Stimulated activated CD4-positive, alpha-beta T cell treated with anti-CD3 and anti-CD28 coated beads, Interleukin-4, amount 100 ng/mL, for 48 hours (primary cell): ENCODE measurements around the gene DENND4B.

Source experiments
- DNase-seq, 2 donors: peaks; one replicate each; pipeline ENCODE4 v3.0.0-alpha.2; 2020; ENCODE audit warnings: low read depth in 2 of 2

DENND4B gene

GRCh38 chr1:153968408-153968807 lies 21.9 kb upstream of the DENND4B start:
- DNase-seq = no peak

- no peak for DNase-seq
Observed at GRCh38 chr1:153968000-153968363, 21.5 kb upstream of the DENND4B start.

- DNase-seq = peak; percentile 65 to 80
Observed at GRCh38 chr1:153967107-153967999, 20.8 kb upstream of the DENND4B start, which contains the start of gene CREB3L4. Gene CREB3L4, plus strand, starts transcription at chr1:153967902. Its CDS starts 624 bp downstream, at chr1:153968526.

- DNase-seq = no peak
Observed at GRCh38 chr1:153963850-153964331, 17.4 kb upstream of the DENND4B start.

- peak; percentile 95 to 97 for DNase-seq
Observed at GRCh38 chr1:153963030-153963849, 16.7 kb upstream of the DENND4B start, which contains the start of gene SLC39A1. Gene SLC39A1, minus strand, starts transcription at chr1:153963537. Its CDS starts 822 bp downstream, at chr1:153962715.

- DNase-seq = no peak
Observed at GRCh38 chr1:153962088-153963029, 15.8 kb upstream of the DENND4B start.

GRCh38 chr1:153961421-153961820 lies 14.9 kb upstream of the DENND4B start:
- no peak for DNase-seq

- DNase-seq = no peak
Observed at GRCh38 chr1:153960206-153960605, 13.7 kb upstream of the DENND4B start.

GRCh38 chr1:153959454-153959853 lies 12.9 kb upstream of the DENND4B start:
- DNase-seq = no peak

- DNase-seq = no peak
Observed at GRCh38 chr1:153958961-153959260, 12.4 kb upstream of the DENND4B start.

GRCh38 chr1:153958111-153958960 lies 11.8 kb upstream of the DENND4B start, which contains the start of gene CRTC2:
Gene CRTC2, minus strand, starts transcription at chr1:153958612. Its CDS starts 115 bp downstream, at chr1:153958497.
- DNase-seq = peak; percentile 96 to 98

GRCh38 chr1:153957744-153958110 lies 11.2 kb upstream of the DENND4B start:
- DNase-seq = peak in 1 of 2 donors; percentile 9

- DNase-seq = no peak
Observed at GRCh38 chr1:153956997-153957715, 10.6 kb upstream of the DENND4B start.

- DNase-seq = no peak
Observed at GRCh38 chr1:153954826-153955225, 8.3 kb upstream of the DENND4B start.

GRCh38 chr1:153953859-153954365 lies 7.4 kb upstream of the DENND4B start:
- no peak for DNase-seq

- no peak for DNase-seq
Observed at GRCh38 chr1:153951801-153952200, 5.3 kb upstream of the DENND4B start.

GRCh38 chr1:153951183-153951582 lies 4.7 kb upstream of the DENND4B start:
- DNase-seq = no peak

- DNase-seq = peak; percentile 63 to 67
Observed at GRCh38 chr1:153945795-153946621, 510 bp downstream of the DENND4B start.
